Lower leg skin (tissue), 3 donors: ENCODE results near the gene STAP2.

Source experiments
- CTCF ChIP-seq, 3 donors: fragments of 450-650 bp; IDR thresholded peaks; one replicate each; pipeline ENCODE4 v1.5.1; 2016; ENCODE audit warnings: antibody characterized with exemption in 3 of 3, mild to moderate bottlenecking in 3 of 3, moderate library complexity in 2 of 3
- POLR2A ChIP-seq, 2 donors: fragments of 450-650 bp; IDR thresholded peaks; one replicate each; pipeline ENCODE4 v1.6.1; 2016 to 2017; ENCODE audit warnings: antibody characterized with exemption in 2 of 2, mild to moderate bottlenecking in 1 of 2, moderate library complexity in 1 of 2

GRCh38 chr19:4379383-4380253 lies 41.0 kb upstream of the STAP2 start:
- TF ChIP-seq CTCF (IDR thresholded peaks at IDR 0.05) (no peak), POLR2A (IDR thresholded peaks at IDR 0.05) (no peak)
